Measurements from ENCODE around the gene OSBPL6.

DNA sequence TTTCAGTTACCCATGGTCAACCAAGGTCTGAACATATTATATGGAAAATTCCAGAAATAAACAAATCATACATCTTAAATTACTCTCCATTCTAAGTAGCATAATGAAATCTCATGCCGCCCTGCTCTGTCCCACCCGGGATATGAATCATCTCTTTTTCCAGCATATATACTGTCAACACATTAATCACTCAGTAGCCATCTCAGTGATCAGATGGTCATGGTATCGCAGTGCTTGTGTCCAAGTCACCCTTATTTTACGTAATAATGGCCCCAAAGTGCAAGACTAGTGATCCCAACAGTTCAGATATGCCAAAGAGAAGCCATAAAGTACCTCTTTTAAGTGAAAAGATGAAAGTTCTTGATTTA lies 43.8 kb downstream of the OSBPL6 start:
- TF ChIP-seq, protein P1, sequence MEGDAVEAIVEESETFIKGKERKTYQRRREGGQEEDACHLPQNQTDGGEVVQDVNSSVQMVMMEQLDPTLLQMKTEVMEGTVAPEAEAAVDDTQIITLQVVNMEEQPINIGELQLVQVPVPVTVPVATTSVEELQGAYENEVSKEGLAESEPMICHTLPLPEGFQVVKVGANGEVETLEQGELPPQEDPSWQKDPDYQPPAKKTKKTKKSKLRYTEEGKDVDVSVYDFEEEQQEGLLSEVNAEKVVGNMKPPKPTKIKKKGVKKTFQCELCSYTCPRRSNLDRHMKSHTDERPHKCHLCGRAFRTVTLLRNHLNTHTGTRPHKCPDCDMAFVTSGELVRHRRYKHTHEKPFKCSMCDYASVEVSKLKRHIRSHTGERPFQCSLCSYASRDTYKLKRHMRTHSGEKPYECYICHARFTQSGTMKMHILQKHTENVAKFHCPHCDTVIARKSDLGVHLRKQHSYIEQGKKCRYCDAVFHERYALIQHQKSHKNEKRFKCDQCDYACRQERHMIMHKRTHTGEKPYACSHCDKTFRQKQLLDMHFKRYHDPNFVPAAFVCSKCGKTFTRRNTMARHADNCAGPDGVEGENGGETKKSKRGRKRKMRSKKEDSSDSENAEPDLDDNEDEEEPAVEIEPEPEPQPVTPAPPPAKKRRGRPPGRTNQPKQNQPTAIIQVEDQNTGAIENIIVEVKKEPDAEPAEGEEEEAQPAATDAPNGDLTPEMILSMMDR (IDR thresholded peaks at IDR 0.05), result no peak
- TF ChIP-seq POLR2A (IDR thresholded peaks at IDR 0.05), result no peak

Measured in heart left ventricle (tissue), 13 donors.